WTC11 (cell line): Measurements from ENCODE around the gene BICD1. TPM values are rescaled to one million over a fixed set of nuclear protein-coding genes. Genes with fewer than 3 reads are reported as not detected.
A peak's percentile ranks its signal among the peaks of the same experiment; 100 is the strongest.

ENCODE experiments used
- ATAC-seq: fragments of 200-7000 bp; cut with Tn5 transposase; 2 replicates; pipeline ENCODE4 v1.10.0; 2021; ENCODE audit warnings: mild to moderate bottlenecking, moderate library complexity
- CTCF ChIA-PET: fragments of 300-600 bp; sonication (Branson Sonifier 250); formaldehyde crosslinking; loops from one replicate; lab custom pipeline; 2021; ENCODE audit warnings: antibody characterized with exemption; lab: Charles Lee
- POLR2A ChIA-PET: fragments of 350-600 bp; sonication (Branson Sonifier 250); formaldehyde crosslinking; loops from one replicate; lab custom pipeline; 2021; ENCODE audit warnings: antibody characterized with exemption; lab: Charles Lee
- DNase-seq: peaks from one replicate; pipeline ENCODE4 v3.0.0; 2021; ENCODE audit warnings: low spot score
- H3K27ac Mint-ChIP-seq: 2 replicates; pipeline ENCODE4 v1.8.0; 2021; ENCODE audit warnings: mixed read lengths
- H3K27me3 Mint-ChIP-seq: 2 replicates; pipeline ENCODE4 v1.8.0; 2021; ENCODE audit warnings: low read depth, mild to moderate bottlenecking, moderate library complexity, mixed read lengths
- H3K36me3 Mint-ChIP-seq: 2 replicates; pipeline ENCODE4 v1.8.0; 2021; ENCODE audit warnings: mixed read lengths
- H3K4me1 Mint-ChIP-seq: 2 replicates; pipeline ENCODE4 v1.8.0; 2022; ENCODE audit warnings: mixed read lengths
- H3K4me3 Mint-ChIP-seq: 2 replicates; pipeline ENCODE4 v1.8.0; 2021; ENCODE audit warnings: mild to moderate bottlenecking, moderate library complexity, mixed read lengths
- H3K9me3 Mint-ChIP-seq: 2 replicates; pipeline ENCODE4 v1.8.0; 2021; ENCODE audit warnings: mixed read lengths
- ARID4B ChIP-seq: sonication (generic); formaldehyde crosslinking; IDR thresholded peaks from 2 replicates; pipeline ENCODE4 v1.8.0; 2023; ENCODE audit warnings: missing genetic modification reagents, mild to moderate bottlenecking, borderline replicate concordance
- CBFB ChIP-seq: sonication (generic); formaldehyde crosslinking; IDR thresholded peaks from 2 replicates; pipeline ENCODE4 v1.8.1; 2022; ENCODE audit warnings: mild to moderate bottlenecking, low read depth, missing genetic modification reagents
- CTCF ChIP-seq: fragments of 200-600 bp; IDR thresholded peaks from 2 replicates; pipeline ENCODE4 v1.8.0; 2022; ENCODE audit warnings: antibody characterized with exemption
- ETV6 ChIP-seq: sonication (generic); formaldehyde crosslinking; IDR thresholded peaks from 2 replicates; pipeline ENCODE4 v1.8.1; 2022; ENCODE audit warnings: mild to moderate bottlenecking, missing genetic modification reagents
- FOXP1 ChIP-seq: sonication (generic); formaldehyde crosslinking; IDR thresholded peaks from 2 replicates; pipeline ENCODE4 v1.8.0; 2022; ENCODE audit warnings: missing genetic modification reagents, mild to moderate bottlenecking, moderate library complexity, borderline replicate concordance
- JAZF1 ChIP-seq: fragments of 250-450 bp; sonication (Bioruptor Pico); IDR thresholded peaks from 2 replicates; pipeline ENCODE4 v1.9.0; 2021; ENCODE audit warnings: moderate library complexity, mild to moderate bottlenecking, inconsistent platforms
- KAT7 ChIP-seq: sonication (generic); formaldehyde crosslinking; IDR thresholded peaks from 2 replicates; pipeline ENCODE4 v1.8.1; 2023; ENCODE audit warnings: missing genetic modification reagents, mild to moderate bottlenecking, borderline replicate concordance
- NFYB ChIP-seq: sonication (generic); formaldehyde crosslinking; conservative IDR thresholded peaks from 2 replicates; pipeline ENCODE4 v1.8.0; 2022; ENCODE audit warnings: low read depth, missing genetic modification reagents
- PREB ChIP-seq: sonication (generic); formaldehyde crosslinking; IDR thresholded peaks from 2 replicates; pipeline ENCODE4 v1.8.1; 2022; ENCODE audit warnings: mild to moderate bottlenecking, missing genetic modification reagents, moderate library complexity, borderline replicate concordance
- SP1 ChIP-seq: sonication (generic); formaldehyde crosslinking; conservative IDR thresholded peaks from 2 replicates; pipeline ENCODE4 v1.8.1; 2022; ENCODE audit warnings: missing genetic modification reagents
- STAT6 ChIP-seq: sonication (generic); formaldehyde crosslinking; conservative IDR thresholded peaks from 2 replicates; pipeline ENCODE4 v1.8.1; 2023; ENCODE audit warnings: mild to moderate bottlenecking, low read depth, missing genetic modification reagents, moderate library complexity
- TEAD4 ChIP-seq: sonication (generic); formaldehyde crosslinking; IDR thresholded peaks from 2 replicates; pipeline ENCODE4 v1.8.0; 2022; ENCODE audit warnings: mild to moderate bottlenecking, missing genetic modification reagents
- ZBTB21 ChIP-seq: sonication (generic); formaldehyde crosslinking; IDR thresholded peaks from 2 replicates; pipeline ENCODE4 v1.8.1; 2023; ENCODE audit warnings: mild to moderate bottlenecking, missing genetic modification reagents, borderline replicate concordance
- ZNF425 ChIP-seq: fragments of 250-450 bp; sonication (Bioruptor Pico); conservative IDR thresholded peaks from 2 replicates; pipeline ENCODE4 v1.9.0; 2021; ENCODE audit warnings: mild to moderate bottlenecking
- total RNA-seq: library from RNA; stranded (reverse); gene quantifications from 3 replicates; pipeline ENCODE4 v1.2.3, GENCODE V29; 2021

The BICD1 gene
- total RNA-seq, 1 experiment from 2014 or later = 69.4 TPM

GRCh38 chr12:32260696-32261095 is 154.0 kb downstream of the BICD1 start:
- no peak for TF ChIP-seq PREB (CRISPR knock-in tag)
- no peak for TF ChIP-seq ARID4B (CRISPR knock-in tag)
- no peak for TF ChIP-seq KAT7
- TF ChIP-seq SP1 = no peak
- TF ChIP-seq TEAD4 (CRISPR knock-in tag) = no peak
- no peak for TF ChIP-seq CBFB (CRISPR knock-in tag)
- TF ChIP-seq NFYB (CRISPR knock-in tag) = no peak
- no peak for TF ChIP-seq ZNF425 (CRISPR knock-in tag)
- TF ChIP-seq STAT6 = no peak
- TF ChIP-seq ETV6 (CRISPR knock-in tag) = no peak
- no peak for TF ChIP-seq FOXP1 (CRISPR knock-in tag)
- no peak for TF ChIP-seq ZBTB21 (CRISPR knock-in tag)
- CTCF ChIA-PET = interaction anchor here (0.5 to 1.6 kb wide), 3 partner anchors 11 to 45 kb away, joined by 4 to 8 read pairs (median 4); no protein-coding TSS in a partner anchor
- H3K27me3 Mint-ChIP-seq = no peaks in the 10 kb centered on the region
- peaks cover 19% of the 10 kb centered on the region for H3K4me1 Mint-ChIP-seq
- H3K9me3 Mint-ChIP-seq = peaks cover 7% of the 10 kb centered on the region; the same call in 1 of the 2 replicates
- peak overlapping the region; percentile 8; the same call in 1 of the 2 replicates for H3K27ac Mint-ChIP-seq
- POLR2A ChIA-PET = no interaction called here
- no peak for DNase-seq
- H3K36me3 Mint-ChIP-seq = peaks cover 12% of the 10 kb centered on the region
- ATAC-seq = no peak
- H3K4me3 Mint-ChIP-seq = no peak overlapping the region

- no peak for TF ChIP-seq JAZF1 (CRISPR knock-in tag)
- TF ChIP-seq CTCF = 0 out of 2 replicates have a peak, but pooled peaks have one; percentile 31
- ChIA-PET CTCF (interaction anchor here (0.5 to 1.6 kb wide), 29 partner anchors 9 to 608 kb away, joined by 3 to 19 read pairs (median 4); no protein-coding TSS in a partner anchor), POLR2A (no interaction called here)
- peaks cover 9% of the 10 kb centered on the region for H3K36me3 Mint-ChIP-seq
- no peak overlapping the region for H3K4me3 Mint-ChIP-seq
- DNase-seq = peak; percentile 48
- H3K4me1 Mint-ChIP-seq = peaks cover 19% of the 10 kb centered on the region
- no peaks in the 10 kb centered on the region for H3K27me3 Mint-ChIP-seq
- 0 out of 2 replicates have a peak overlapping the region, but pooled peaks have one; percentile 32 for H3K27ac Mint-ChIP-seq
- H3K9me3 Mint-ChIP-seq = peaks cover 7% of the 10 kb centered on the region; the same call in 1 of the 2 replicates
- ATAC-seq = peak; percentile 87
Observed at GRCh38 chr12:32261638-32262037, 155.0 kb downstream of the BICD1 start.
